ENCODE data around the gene CDS2. TPM values are rescaled to one million over a fixed set of nuclear protein-coding genes. Genes with fewer than 3 reads are reported as not detected.

CDS2 gene
- total and polyA plus RNA-seq, 2 of the 13 experiments (the other 11 are each of a cell fraction or from before 2014, with no cell fraction given): 81.3 to 153 TPM

DNA sequence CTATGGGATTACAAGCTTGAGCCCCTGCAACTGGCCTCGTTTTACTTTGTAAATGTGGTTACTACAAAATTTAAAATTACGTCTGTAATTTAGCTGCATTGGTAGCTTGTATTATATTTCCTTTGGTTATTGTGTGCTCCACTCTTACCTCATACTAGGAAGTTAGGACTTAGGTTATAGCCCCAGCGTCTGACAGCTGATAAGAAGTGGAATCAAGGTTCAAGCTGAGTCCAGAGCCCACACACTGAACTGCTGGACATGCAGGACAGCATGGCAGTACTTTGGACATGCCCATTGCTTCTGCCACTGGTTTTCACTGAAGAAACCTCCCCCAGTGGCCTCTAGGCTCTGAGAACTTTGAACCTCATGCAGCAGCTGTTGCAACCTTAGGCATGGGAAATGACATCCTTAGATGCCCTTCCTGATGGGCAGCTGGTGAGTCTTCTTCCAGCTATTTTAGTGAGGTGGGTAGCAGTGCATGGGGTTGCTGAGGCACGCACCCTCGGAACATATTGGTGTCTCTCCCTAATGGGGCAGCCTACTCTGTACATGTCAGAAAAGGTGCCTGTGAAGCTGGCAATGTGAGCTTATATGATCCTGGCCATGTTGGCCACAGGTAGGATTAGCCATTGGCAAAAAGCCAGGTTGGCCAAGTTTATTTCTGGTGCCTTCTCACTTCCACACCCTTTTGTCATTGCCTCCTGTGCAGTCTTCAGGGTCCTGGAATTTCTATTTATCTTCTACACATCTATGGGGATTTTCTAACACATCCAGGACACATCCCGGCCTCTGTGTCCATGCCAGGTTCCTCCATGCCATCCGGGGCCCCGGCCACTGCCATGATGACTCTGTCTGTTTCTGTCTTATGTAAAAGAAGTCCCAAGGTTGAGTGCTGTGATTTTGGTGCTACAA, 85.3 kb downstream of the CDS2 start (continued):
- TF ChIP-seq, protein P1, sequence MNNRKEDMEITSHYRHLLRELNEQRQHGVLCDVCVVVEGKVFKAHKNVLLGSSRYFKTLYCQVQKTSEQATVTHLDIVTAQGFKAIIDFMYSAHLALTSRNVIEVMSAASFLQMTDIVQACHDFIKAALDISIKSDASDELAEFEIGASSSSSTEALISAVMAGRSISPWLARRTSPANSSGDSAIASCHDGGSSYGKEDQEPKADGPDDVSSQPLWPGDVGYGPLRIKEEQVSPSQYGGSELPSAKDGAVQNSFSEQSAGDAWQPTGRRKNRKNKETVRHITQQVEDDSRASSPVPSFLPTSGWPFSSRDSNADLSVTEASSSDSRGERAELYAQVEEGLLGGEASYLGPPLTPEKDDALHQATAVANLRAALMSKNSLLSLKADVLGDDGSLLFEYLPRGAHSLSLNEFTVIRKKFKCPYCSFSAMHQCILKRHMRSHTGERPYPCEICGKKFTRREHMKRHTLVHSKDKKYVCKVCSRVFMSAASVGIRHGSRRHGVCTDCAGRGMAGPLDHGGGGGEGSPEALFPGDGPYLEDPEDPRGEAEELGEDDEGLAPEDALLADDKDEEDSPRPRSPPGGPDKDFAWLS (CRISPR knock-in tag; IDR thresholded peaks at IDR 0.05; ENCODE audit: borderline replicate concordance): no peak
- TF ChIP-seq, protein P2, sequence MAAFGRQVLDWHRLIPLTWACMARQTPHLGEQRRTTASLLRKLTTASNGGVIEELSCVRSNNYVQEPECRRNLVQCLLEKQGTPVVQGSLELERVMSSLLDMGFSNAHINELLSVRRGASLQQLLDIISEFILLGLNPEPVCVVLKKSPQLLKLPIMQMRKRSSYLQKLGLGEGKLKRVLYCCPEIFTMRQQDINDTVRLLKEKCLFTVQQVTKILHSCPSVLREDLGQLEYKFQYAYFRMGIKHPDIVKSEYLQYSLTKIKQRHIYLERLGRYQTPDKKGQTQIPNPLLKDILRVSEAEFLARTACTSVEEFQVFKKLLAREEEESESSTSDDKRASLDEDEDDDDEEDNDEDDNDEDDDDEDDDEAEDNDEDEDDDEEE (CRISPR knock-in tag; IDR thresholded peaks at IDR 0.05): no peak
- TF ChIP-seq, protein P3, sequence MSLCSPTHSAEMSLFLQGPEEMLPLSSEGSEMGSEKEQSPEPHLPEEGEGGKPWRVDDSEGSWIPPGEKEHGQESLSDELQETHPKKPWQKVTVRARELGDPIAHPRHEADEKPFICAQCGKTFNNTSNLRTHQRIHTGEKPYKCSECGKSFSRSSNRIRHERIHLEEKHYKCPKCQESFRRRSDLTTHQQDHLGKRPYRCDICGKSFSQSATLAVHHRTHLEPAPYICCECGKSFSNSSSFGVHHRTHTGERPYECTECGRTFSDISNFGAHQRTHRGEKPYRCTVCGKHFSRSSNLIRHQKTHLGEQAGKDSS (CRISPR knock-in tag; IDR thresholded peaks at IDR 0.05; ENCODE audit: borderline replicate concordance, low read depth): peak; percentile 82; the same call in 1 of the 2 replicates
- peak; percentile 58 for TF ChIP-seq SKI (IDR thresholded peaks at IDR 0.05; ENCODE audit: partially characterized antibody)
- 0 out of 2 replicates have a peak, but pooled peaks have one; percentile 41 for TF ChIP-seq FOXA3 (CRISPR knock-in tag; IDR thresholded peaks at IDR 0.05)
- TF ChIP-seq, protein P4, sequence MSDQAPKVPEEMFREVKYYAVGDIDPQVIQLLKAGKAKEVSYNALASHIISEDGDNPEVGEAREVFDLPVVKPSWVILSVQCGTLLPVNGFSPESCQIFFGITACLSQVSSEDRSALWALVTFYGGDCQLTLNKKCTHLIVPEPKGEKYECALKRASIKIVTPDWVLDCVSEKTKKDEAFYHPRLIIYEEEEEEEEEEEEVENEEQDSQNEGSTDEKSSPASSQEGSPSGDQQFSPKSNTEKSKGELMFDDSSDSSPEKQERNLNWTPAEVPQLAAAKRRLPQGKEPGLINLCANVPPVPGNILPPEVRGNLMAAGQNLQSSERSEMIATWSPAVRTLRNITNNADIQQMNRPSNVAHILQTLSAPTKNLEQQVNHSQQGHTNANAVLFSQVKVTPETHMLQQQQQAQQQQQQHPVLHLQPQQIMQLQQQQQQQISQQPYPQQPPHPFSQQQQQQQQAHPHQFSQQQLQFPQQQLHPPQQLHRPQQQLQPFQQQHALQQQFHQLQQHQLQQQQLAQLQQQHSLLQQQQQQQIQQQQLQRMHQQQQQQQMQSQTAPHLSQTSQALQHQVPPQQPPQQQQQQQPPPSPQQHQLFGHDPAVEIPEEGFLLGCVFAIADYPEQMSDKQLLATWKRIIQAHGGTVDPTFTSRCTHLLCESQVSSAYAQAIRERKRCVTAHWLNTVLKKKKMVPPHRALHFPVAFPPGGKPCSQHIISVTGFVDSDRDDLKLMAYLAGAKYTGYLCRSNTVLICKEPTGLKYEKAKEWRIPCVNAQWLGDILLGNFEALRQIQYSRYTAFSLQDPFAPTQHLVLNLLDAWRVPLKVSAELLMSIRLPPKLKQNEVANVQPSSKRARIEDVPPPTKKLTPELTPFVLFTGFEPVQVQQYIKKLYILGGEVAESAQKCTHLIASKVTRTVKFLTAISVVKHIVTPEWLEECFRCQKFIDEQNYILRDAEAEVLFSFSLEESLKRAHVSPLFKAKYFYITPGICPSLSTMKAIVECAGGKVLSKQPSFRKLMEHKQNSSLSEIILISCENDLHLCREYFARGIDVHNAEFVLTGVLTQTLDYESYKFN (CRISPR knock-in tag; conservative IDR thresholded peaks at IDR 0.05): peak; percentile 91
- TF ChIP-seq, protein P5, sequence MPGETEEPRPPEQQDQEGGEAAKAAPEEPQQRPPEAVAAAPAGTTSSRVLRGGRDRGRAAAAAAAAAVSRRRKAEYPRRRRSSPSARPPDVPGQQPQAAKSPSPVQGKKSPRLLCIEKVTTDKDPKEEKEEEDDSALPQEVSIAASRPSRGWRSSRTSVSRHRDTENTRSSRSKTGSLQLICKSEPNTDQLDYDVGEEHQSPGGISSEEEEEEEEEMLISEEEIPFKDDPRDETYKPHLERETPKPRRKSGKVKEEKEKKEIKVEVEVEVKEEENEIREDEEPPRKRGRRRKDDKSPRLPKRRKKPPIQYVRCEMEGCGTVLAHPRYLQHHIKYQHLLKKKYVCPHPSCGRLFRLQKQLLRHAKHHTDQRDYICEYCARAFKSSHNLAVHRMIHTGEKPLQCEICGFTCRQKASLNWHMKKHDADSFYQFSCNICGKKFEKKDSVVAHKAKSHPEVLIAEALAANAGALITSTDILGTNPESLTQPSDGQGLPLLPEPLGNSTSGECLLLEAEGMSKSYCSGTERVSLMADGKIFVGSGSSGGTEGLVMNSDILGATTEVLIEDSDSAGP (CRISPR knock-in tag; IDR thresholded peaks at IDR 0.05; ENCODE audit: borderline replicate concordance): peak; percentile 30; the same call in 1 of the 2 replicates
- TF ChIP-seq ZNF430 (CRISPR knock-in tag; IDR thresholded peaks at IDR 0.05): no peak; the same call in 1 of the 2 replicates
- TF ChIP-seq, protein P6, sequence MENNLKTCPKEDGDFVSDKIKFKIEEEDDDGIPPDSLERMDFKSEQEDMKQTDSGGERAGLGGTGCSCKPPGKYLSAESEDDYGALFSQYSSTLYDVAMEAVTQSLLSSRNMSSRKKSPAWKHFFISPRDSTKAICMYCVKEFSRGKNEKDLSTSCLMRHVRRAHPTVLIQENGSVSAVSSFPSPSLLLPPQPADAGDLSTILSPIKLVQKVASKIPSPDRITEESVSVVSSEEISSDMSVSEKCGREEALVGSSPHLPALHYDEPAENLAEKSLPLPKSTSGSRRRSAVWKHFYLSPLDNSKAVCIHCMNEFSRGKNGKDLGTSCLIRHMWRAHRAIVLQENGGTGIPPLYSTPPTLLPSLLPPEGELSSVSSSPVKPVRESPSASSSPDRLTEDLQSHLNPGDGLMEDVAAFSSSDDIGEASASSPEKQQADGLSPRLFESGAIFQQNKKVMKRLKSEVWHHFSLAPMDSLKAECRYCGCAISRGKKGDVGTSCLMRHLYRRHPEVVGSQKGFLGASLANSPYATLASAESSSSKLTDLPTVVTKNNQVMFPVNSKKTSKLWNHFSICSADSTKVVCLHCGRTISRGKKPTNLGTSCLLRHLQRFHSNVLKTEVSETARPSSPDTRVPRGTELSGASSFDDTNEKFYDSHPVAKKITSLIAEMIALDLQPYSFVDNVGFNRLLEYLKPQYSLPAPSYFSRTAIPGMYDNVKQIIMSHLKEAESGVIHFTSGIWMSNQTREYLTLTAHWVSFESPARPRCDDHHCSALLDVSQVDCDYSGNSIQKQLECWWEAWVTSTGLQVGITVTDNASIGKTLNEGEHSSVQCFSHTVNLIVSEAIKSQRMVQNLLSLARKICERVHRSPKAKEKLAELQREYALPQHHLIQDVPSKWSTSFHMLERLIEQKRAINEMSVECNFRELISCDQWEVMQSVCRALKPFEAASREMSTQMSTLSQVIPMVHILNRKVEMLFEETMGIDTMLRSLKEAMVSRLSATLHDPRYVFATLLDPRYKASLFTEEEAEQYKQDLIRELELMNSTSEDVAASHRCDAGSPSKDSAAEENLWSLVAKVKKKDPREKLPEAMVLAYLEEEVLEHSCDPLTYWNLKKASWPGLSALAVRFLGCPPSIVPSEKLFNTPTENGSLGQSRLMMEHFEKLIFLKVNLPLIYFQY (CRISPR knock-in tag; IDR thresholded peaks at IDR 0.05; ENCODE audit: borderline replicate concordance): no peak
- no peak for TF ChIP-seq NFE2L1 (CRISPR knock-in tag; IDR thresholded peaks at IDR 0.05; ENCODE audit: borderline replicate concordance)
- TF ChIP-seq, protein P7, sequence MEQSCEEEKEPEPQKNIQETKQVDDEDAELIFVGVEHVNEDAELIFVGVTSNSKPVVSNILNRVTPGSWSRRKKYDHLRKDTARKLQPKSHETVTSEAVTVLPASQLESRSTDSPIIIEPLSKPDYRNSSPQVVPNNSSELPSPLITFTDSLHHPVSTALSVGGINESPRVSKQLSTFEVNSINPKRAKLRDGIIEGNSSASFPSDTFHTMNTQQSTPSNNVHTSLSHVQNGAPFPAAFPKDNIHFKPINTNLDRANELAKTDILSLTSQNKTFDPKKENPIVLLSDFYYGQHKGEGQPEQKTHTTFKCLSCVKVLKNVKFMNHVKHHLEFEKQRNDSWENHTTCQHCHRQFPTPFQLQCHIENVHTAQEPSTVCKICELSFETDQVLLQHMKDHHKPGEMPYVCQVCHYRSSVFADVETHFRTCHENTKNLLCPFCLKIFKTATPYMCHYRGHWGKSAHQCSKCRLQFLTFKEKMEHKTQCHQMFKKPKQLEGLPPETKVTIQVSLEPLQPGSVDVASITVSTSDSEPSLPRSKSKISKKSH (CRISPR knock-in tag; IDR thresholded peaks at IDR 0.05; ENCODE audit: borderline replicate concordance): no peak

Data from HepG2 (cell line).